Measurements from ENCODE around the gene PTX4.

- TF ChIP-seq, protein P1, sequence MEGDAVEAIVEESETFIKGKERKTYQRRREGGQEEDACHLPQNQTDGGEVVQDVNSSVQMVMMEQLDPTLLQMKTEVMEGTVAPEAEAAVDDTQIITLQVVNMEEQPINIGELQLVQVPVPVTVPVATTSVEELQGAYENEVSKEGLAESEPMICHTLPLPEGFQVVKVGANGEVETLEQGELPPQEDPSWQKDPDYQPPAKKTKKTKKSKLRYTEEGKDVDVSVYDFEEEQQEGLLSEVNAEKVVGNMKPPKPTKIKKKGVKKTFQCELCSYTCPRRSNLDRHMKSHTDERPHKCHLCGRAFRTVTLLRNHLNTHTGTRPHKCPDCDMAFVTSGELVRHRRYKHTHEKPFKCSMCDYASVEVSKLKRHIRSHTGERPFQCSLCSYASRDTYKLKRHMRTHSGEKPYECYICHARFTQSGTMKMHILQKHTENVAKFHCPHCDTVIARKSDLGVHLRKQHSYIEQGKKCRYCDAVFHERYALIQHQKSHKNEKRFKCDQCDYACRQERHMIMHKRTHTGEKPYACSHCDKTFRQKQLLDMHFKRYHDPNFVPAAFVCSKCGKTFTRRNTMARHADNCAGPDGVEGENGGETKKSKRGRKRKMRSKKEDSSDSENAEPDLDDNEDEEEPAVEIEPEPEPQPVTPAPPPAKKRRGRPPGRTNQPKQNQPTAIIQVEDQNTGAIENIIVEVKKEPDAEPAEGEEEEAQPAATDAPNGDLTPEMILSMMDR (optimal IDR thresholded peaks at IDR 0.05 in 1 of 3, IDR thresholded peaks at IDR 0.05 in 1 of 3, conservative IDR thresholded peaks at IDR 0.05 in 1 of 3; ENCODE audit: extremely low read depth in 1 of 3, insufficient read depth in 2 of 3, low read length in 3 of 3): no peak
- no peak for TF ChIP-seq EZH2 (IDR thresholded peaks at IDR 0.05; ENCODE audit: low read length)
Observed at GRCh38 chr16:1460602-1461138, 28.1 kb downstream of the PTX4 start.

All from keratinocyte (primary cell).